Measurements from ENCODE around the gene TMEM150A.

DNA sequence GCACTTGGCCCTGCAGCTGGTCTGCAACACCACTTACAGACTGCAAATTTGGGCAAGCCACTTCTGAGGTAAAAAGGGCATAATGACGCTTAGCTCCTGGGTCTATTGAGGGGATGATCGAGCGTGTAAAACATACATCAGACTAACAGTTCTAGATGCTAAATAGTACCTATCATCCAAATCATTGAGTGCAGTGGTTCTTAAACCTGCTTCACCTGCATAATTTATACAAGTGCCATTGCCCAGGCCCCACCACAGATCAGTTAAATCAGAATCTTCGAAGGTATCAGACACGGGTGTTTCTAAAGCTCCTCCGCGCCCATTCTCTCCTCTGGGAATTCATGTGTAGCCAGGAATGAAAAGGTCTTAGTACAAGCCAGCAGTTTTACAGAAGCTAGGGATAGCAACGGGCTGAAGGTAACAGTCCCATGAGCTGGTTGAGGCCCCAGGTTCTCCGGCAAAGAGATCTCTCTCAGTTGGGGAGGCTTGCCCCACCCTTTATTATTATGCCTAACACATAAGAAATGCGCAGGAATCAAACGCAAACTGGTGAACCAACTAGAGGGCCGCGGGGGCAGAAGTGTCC, 7.7 kb downstream of the TMEM150A start:
- TF ChIP-seq SP1 (IDR thresholded peaks at IDR 0.05): no peak
- TF ChIP-seq FOXK2 (IDR thresholded peaks at IDR 0.05): no peak
- no peak for TF ChIP-seq NFRKB (IDR thresholded peaks at IDR 0.05)
- no peak for TF ChIP-seq ARNT (IDR thresholded peaks at IDR 0.05)
- no peak for TF ChIP-seq FOXA1 (IDR thresholded peaks at IDR 0.05)
- TF ChIP-seq ZNF384 (IDR thresholded peaks at IDR 0.05): no peak
- no peak for TF ChIP-seq HDGF (IDR thresholded peaks at IDR 0.05; ENCODE audit: borderline replicate concordance)
- no peak for TF ChIP-seq SUZ12 (IDR thresholded peaks at IDR 0.05)
- no peak for TF ChIP-seq TARDBP (IDR thresholded peaks at IDR 0.05)
- no peak for TF ChIP-seq BHLHE40 (IDR thresholded peaks at IDR 0.05; ENCODE audit: borderline replicate concordance)
- TF ChIP-seq LEF1 (IDR thresholded peaks at IDR 0.05; ENCODE audit: borderline replicate concordance): no peak
- no peak for TF ChIP-seq FOXM1 (IDR thresholded peaks at IDR 0.05; ENCODE audit: borderline replicate concordance)
- no peak for TF ChIP-seq L3MBTL2 (conservative IDR thresholded peaks at IDR 0.05)
- TF ChIP-seq PKNOX1 (IDR thresholded peaks at IDR 0.05): no peak
